K562 (cell line): Measurements from ENCODE around the gene LRMDA. TPM values are rescaled to one million over a fixed set of nuclear protein-coding genes. Genes with fewer than 3 reads are reported as not detected.

ENCODE experiments used
- ATAC-seq: fragments of 200-7000 bp; cut with Tn5 transposase; 3 replicates; pipeline ENCODE4 v1.9.1; 2020; ENCODE audit warnings: moderate library complexity
- BruUV-seq: library from RNA; stranded (reverse); fragments of 400-500 nt; replicated peaks from 2 replicates; lab custom pipeline; 2021; lab: Mats Ljungman, UMichigan
- CTCF ChIA-PET: fragments of 300-600 bp; formaldehyde crosslinking; extraction: SDS; loops from one replicate; lab custom pipeline; 2021; ENCODE audit warnings: low intra/inter-chr PET ratio; lab: Yijun Ruan, JAX
- POLR2A ChIA-PET: fragments of 300-600, 350-650 bp; sonication (Branson Sonifier 250); formaldehyde crosslinking; extraction: SDS; loops from one replicate; lab custom pipeline; 2021; ENCODE audit warnings: antibody characterized with exemption, inconsistent platforms; lab: Yijun Ruan, JAX
- DNase-seq, 4 experiments: peaks; one replicate each; pipeline versions ENCODE4 v3.0.0 to v3.0.0-alpha.2; 2011 to 2018; ENCODE audit warnings: low spot score in 3 of 4, mixed read lengths in 3 of 4; ENCODE audit errors: extremely low read depth in 1 of 4
- FAIRE-seq: peaks from 2 replicates; lab custom pipeline; 2011; peaks lifted over from hg19 to GRCh38; lab: Jason Lieb, UNC
- H2AFZ ChIP-seq: 2 replicates; pipeline ENCODE4 v1.6.0; 2011; ENCODE audit warnings: low read depth, low read length, control low read depth, inconsistent platforms
- H3K27ac ChIP-seq: fragments of 200-600 bp; 3 replicates; pipeline ENCODE4 v1.8.0; 2011; ENCODE audit warnings: low read depth, mild to moderate bottlenecking, control low read depth, inconsistent platforms, low read length, moderate library complexity, mixed read lengths; ENCODE audit errors: extremely low read depth
- H3K27me3 ChIP-seq, 2 experiments: fragments of 300-600 bp in 1 of 2; 2 replicates in 1 of 2; 3 replicates in 1 of 2; pipeline versions ENCODE4 v1.6.0 to v1.8.0; 2011; ENCODE audit warnings: inconsistent platforms in 2 of 2, low read length in 2 of 2, mild to moderate bottlenecking in 1 of 2, mixed read lengths in 1 of 2, moderate library complexity in 1 of 2; ENCODE audit not compliant: control insufficient read depth in 2 of 2, insufficient read depth in 2 of 2
- H3K36me3 ChIP-seq: fragments of 300-600 bp; 3 replicates; pipeline ENCODE4 v1.8.0; 2011; ENCODE audit warnings: mild to moderate bottlenecking, low read length, inconsistent platforms; ENCODE audit not compliant: control insufficient read depth, insufficient read depth
- H3K4me1 ChIP-seq, 2 experiments: fragments of 200-600 bp in 1 of 2; replicated peaks in 1 of 2; 2 replicates in 1 of 2; 3 replicates in 1 of 2; pipeline versions ENCODE4 v1.5.1 to v1.8.0; 2011; ENCODE audit warnings: inconsistent platforms in 2 of 2, low read length in 2 of 2, mild to moderate bottlenecking in 1 of 2, mixed read lengths in 1 of 2, moderate library complexity in 1 of 2; ENCODE audit not compliant: control insufficient read depth in 2 of 2, insufficient read depth in 2 of 2
- H3K4me2 ChIP-seq: 2 replicates; pipeline ENCODE4 v1.6.1; 2011; ENCODE audit warnings: low read length, control low read depth, inconsistent platforms, mixed read lengths; ENCODE audit not compliant: insufficient read depth
- H3K4me3 ChIP-seq: fragments of 200-600 bp; sonication (generic), shearing (Covaris generic); 2 replicates; pipeline ENCODE4 v1.5.1; 2016; ENCODE audit warnings: control low read depth, inconsistent platforms
- H3K79me2 ChIP-seq: fragments of 200-600 bp; 3 replicates; pipeline ENCODE4 v1.8.0; 2011; ENCODE audit warnings: low read length, inconsistent platforms; ENCODE audit not compliant: control insufficient read depth, insufficient read depth
- H3K9ac ChIP-seq, 2 experiments: 2 replicates each; pipeline versions ENCODE4 v1.6.0 to v1.6.1; 2011; ENCODE audit warnings: low read depth in 2 of 2, low read length in 2 of 2, control low read depth in 1 of 2, inconsistent platforms in 1 of 2, mild to moderate bottlenecking in 1 of 2, mixed read lengths in 1 of 2; ENCODE audit not compliant: insufficient read depth in 1 of 2
- H3K9me1 ChIP-seq: one replicate; pipeline ENCODE4 v1.6.0; 2011; ENCODE audit warnings: inconsistent platforms, mild to moderate bottlenecking, low read length, moderate library complexity; ENCODE audit not compliant: control insufficient read depth, insufficient read depth
- H3K9me3 ChIP-seq: replicated peaks from 2 replicates; pipeline ENCODE4 v1.5.1; 2011; ENCODE audit warnings: low read depth, low read length, inconsistent platforms; ENCODE audit not compliant: control insufficient read depth, insufficient read depth
- H4K20me1 ChIP-seq: replicated peaks from 2 replicates; pipeline ENCODE4 v1.6.1; 2011; ENCODE audit warnings: low read length, inconsistent platforms, mixed read lengths; ENCODE audit not compliant: control insufficient read depth, insufficient read depth
- BCL6 ChIP-seq: fragments of 250-450 bp; sonication (Bioruptor Pico); IDR thresholded peaks from 2 replicates; pipeline ENCODE4 v1.4.0; 2020
- BCLAF1 ChIP-seq, 2 experiments: fragments of 450-650 bp in 1 of 2; IDR thresholded peaks; 2 replicates each; pipeline ENCODE4 v1.6.1; 2011 to 2017; ENCODE audit warnings: low read depth in 2 of 2, antibody characterized with exemption in 1 of 2, borderline replicate concordance in 1 of 2, low read length in 1 of 2, mild to moderate bottlenecking in 1 of 2, mixed read lengths in 1 of 2; ENCODE audit not compliant: control insufficient read depth in 1 of 2
- MLX ChIP-seq, 2 experiments: fragments of 450-650 bp in 1 of 2; sonication (generic) in 1 of 2; formaldehyde crosslinking; conservative IDR thresholded peaks; 2 replicates each; pipeline versions ENCODE4 v1.4.0 to v1.8.1; 2020 to 2022; ENCODE audit warnings: mild to moderate bottlenecking in 1 of 2, missing genetic modification reagents in 1 of 2
- NFIX ChIP-seq: fragments of 250-450 bp; sonication (Bioruptor Pico); IDR thresholded peaks from 2 replicates; pipeline ENCODE4 v1.4.0; 2020; ENCODE audit warnings: low read depth, mild to moderate bottlenecking, moderate library complexity
- RBBP5 ChIP-seq: fragments of 200-600 bp; sonication (generic); IDR thresholded peaks from 2 replicates; pipeline ENCODE4 v1.6.1; 2012; ENCODE audit warnings: borderline replicate concordance, mild to moderate bottlenecking, low read length, control low read depth, inconsistent platforms; ENCODE audit not compliant: insufficient read depth, poor library complexity, severe bottlenecking
- THRA ChIP-seq: fragments of 450-650 bp; IDR thresholded peaks from 2 replicates; pipeline ENCODE4 v1.6.1; 2017; ENCODE audit warnings: mild to moderate bottlenecking, moderate library complexity
- XRCC4 ChIP-seq: IDR thresholded peaks from one replicate; pipeline ENCODE4 v1.6.1; 2011; ENCODE audit not compliant: insufficient read depth, insufficient read length; ENCODE audit errors: extremely low read depth
- ZNF23 ChIP-seq: fragments of 250-450 bp; sonication (Bioruptor Pico); IDR thresholded peaks from 2 replicates; pipeline ENCODE4 v1.4.0; 2020; ENCODE audit warnings: mild to moderate bottlenecking
- ZNF395 ChIP-seq: fragments of 200-800 bp; sonication (Bioruptor generic); IDR thresholded peaks from 2 replicates; pipeline ENCODE4 v1.6.1; 2017; ENCODE audit warnings: missing genetic modification characterization, missing compliant biosample characterization
- ZNF398 ChIP-seq: fragments of 250-450 bp; sonication (Bioruptor Pico); IDR thresholded peaks from 2 replicates; pipeline ENCODE4 v1.8.0; 2021; ENCODE audit warnings: moderate library complexity, mild to moderate bottlenecking, inconsistent platforms
- WGBS: fragments of 100-300 bp; shearing (Covaris generic); methylation state at CpG from one replicate; pipeline ENCODE4 v1.1.6; 2016; ENCODE audit warnings: low coverage, mixed read lengths; ENCODE audit not compliant: insufficient coverage; ENCODE audit errors: missing lambda C conversion rate; 5-methylcytosine and 5-hydroxymethylcytosine counted together
- in situ Hi-C: fragments of 300-500 bp; cut with MboI; formaldehyde crosslinking; loops from 4 replicates; pipeline ENCODE4 v1.15.0; 2018; ENCODE audit warnings: inconsistent platforms, mixed read lengths
- intact Hi-C: fragments of 100-400 bp; cut with micrococcal nuclease; formaldehyde crosslinking; loops from 2 replicates; pipeline ENCODE4 v1.14.2; 2022
- polyA plus RNA-seq, 8 experiments: library from polyadenylated mRNA; depleted of rRNA in 4 of 8; stranded (reverse) in 5 of 8; unstranded in 3 of 8; fragments of >200 nt; fragmentation: Nextera tagmentation in 2 of 8; fragmentation: Illumina TruSeq in 1 of 8; extraction: Ambion mirVana in 2 of 8; extraction: Trizol in 1 of 8; gene quantifications; 2 replicates each; pipeline versions ENCODE4 v1.2.1 to v1.2.3, GENCODE V29; 2011 to 2014; ENCODE audit warnings: inconsistent platforms in 1 of 8, missing spikeins in 1 of 8
- total RNA-seq, 7 experiments: library from RNA; depleted of rRNA in 6 of 7; stranded (reverse); fragments of >200 nt in 6 of 7; fragmentation: Illumina TruSeq in 2 of 7; extraction: Trizol in 2 of 7; gene quantifications; 2 replicates each; pipeline versions ENCODE4 v1.2.1 to v1.2.3, GENCODE V29; 2011 to 2021; ENCODE audit warnings: low replicate concordance in 1 of 7

The LRMDA gene
- total and polyA plus RNA-seq, 9 of the 15 experiments (the other 6 are each of a cell fraction or from before 2014, with no cell fraction given) = 0.25 TPM; not detected in 8

- TF ChIP-seq ZNF395 (no peak), XRCC4 (no peak), ZNF398 (CRISPR knock-in tag) (no peak), THRA (no peak)
Measured at GRCh38 chr10:75738924-75739323, 307.5 kb downstream of the LRMDA start (continued).

GRCh38 chr10:75739414-75740143 is 308.2 kb downstream of the LRMDA start:
- in situ Hi-C loops (no loop called here), intact Hi-C loops (no loop called here)
- H3K36me3 ChIP-seq = no peaks in the 10 kb centered on the region
- H2AFZ ChIP-seq = no peak overlapping the region
- CTCF ChIA-PET = no interaction called here
- no peak overlapping the region for H3K4me2 ChIP-seq
- no peaks in the 10 kb centered on the region for H3K79me2 ChIP-seq
- TF ChIP-seq BCL6 = no peak
- no peak for TF ChIP-seq RBBP5
- no peak for TF ChIP-seq ZNF23 (CRISPR knock-in tag)
- no peak for TF ChIP-seq BCLAF1 (IDR thresholded peaks at IDR 0.05; ENCODE audit: borderline replicate concordance in 1 of 2, control insufficient read depth in 1 of 2, low read depth in 2 of 2, low read length in 1 of 2)
- TF ChIP-seq NFIX (CRISPR knock-in tag) = no peak
- no peak for TF ChIP-seq MLX (CRISPR knock-in tag; conservative IDR thresholded peaks at IDR 0.05)
- H3K27me3 ChIP-seq = peaks cover 8 to 23% of the 10 kb centered on the region in 2 experiments; a peak in 4 of 5 replicates
- no peak overlapping the region for H3K4me3 ChIP-seq
- no peaks in the 10 kb centered on the region for H3K4me1 ChIP-seq
- 3% methylated on average over 8 of the region's 8 CpGs for WGBS
- no peak for FAIRE-seq
- no TSS peak for BruUV-seq
- H3K27ac ChIP-seq = no peak overlapping the region
- no peaks in the 10 kb centered on the region for H3K9me1 ChIP-seq
- no peak overlapping the region for H3K9ac ChIP-seq
- POLR2A ChIA-PET = interaction anchor here (0.6 kb wide), 1 partner anchor 186 kb away, joined by 4 read pairs; no protein-coding TSS in a partner anchor
- no peak for ATAC-seq
- no peak for DNase-seq
- no peaks in the 10 kb centered on the region for H4K20me1 ChIP-seq
- H3K9me3 ChIP-seq = no peaks in the 10 kb centered on the region
